Lower lobe of right lung (tissue), 2 donors: Measurements from ENCODE around the gene ACLY. TPM values are rescaled to one million over a fixed set of nuclear protein-coding genes. Genes with fewer than 3 reads are reported as not detected.

Experiments used
- ATAC-seq, 2 donors: fragments of 200-7000 bp; cut with Tn5 transposase; one replicate each; pipeline ENCODE4 v1.9.1; 2020 to 2022; ENCODE audit warnings: mild to moderate bottlenecking in 2 of 2, moderate library complexity in 2 of 2
- DNase-seq: peaks from one replicate; pipeline ENCODE4 v3.0.0-alpha.2; 2020
- H3K27ac ChIP-seq: fragments of 200-600 bp; one replicate; pipeline ENCODE4 v1.8.0; 2022
- H3K27me3 ChIP-seq: fragments of 200-600 bp; one replicate; pipeline ENCODE4 v1.8.0; 2022; ENCODE audit warnings: low read depth
- H3K36me3 ChIP-seq: fragments of 200-600 bp; one replicate; pipeline ENCODE4 v1.8.0; 2022; ENCODE audit warnings: mild to moderate bottlenecking
- H3K4me1 ChIP-seq: fragments of 200-600 bp; one replicate; pipeline ENCODE4 v1.8.0; 2022
- H3K4me3 ChIP-seq: fragments of 200-600 bp; one replicate; pipeline ENCODE4 v1.8.0; 2022; ENCODE audit warnings: mild to moderate bottlenecking
- H3K9me3 ChIP-seq: fragments of 200-600 bp; one replicate; pipeline ENCODE4 v1.8.0; 2022
- CTCF ChIP-seq: fragments of 200-600 bp; IDR thresholded peaks from one replicate; pipeline ENCODE4 v1.8.0; 2022; ENCODE audit warnings: antibody characterized with exemption, mild to moderate bottlenecking
- intact Hi-C: fragments of 100-400 bp; cut with DNase I; formaldehyde crosslinking; loops from one replicate; pipeline ENCODE4 v1.11.0; 2022
- total RNA-seq: library from RNA; stranded (reverse); fragmentation: NEBNext Ultra II Directional; extraction: Animal tissue kit (Norgen Biotek cat#: 25700); gene quantifications from one replicate; pipeline ENCODE4 v1.2.1, GENCODE V29; 2021
- donor health status: DM: no; HTN: yes; CAD: no; lungs with severe emphysema.

ACLY gene
- total RNA-seq, 1 donor from 2014 or later: 105 TPM

DNA sequence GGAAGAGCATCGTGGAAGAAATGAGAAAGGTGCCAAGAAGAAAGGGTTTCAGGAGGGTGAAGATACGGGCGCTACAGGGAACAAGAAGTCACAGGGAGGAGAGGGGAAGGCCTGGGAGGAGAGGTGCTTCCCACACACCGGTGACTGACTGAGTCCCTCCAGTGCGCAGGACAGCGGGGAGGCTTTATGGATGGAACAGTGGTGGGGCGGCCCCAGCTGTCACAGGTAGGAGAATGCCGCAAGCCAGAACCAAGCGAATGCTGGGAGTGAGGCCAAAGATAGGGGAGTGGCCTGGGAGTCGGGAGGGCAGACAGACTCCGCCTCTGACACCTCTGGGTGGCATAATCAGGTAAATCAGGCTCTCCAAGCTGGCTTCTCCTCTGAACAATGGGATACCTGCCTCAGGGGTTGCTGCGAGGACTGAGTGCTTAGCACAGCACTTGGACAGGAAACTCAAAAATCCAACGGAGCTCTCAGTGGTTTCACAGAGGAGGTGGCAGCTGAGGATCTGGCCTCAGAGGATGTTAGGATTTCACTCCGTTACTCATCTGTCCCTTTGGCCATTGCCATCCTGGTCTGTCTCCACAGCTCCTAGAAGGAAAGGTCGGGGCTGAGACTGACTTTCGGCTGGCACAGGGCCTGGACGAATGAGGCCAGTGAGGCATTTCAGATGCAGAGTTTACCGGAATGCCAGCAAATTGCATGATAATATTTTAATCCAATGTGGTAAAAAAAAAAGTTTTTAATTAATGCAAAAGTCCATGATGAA lies 47.1 kb upstream of the ACLY start:
- no peaks in the 10 kb centered on the region for H3K27me3 ChIP-seq
- ATAC-seq (peak; percentile 81 to 87), DNase-seq (peak; percentile 82)
- peak overlapping the region; percentile 70 for H3K4me3 ChIP-seq
- TF ChIP-seq CTCF: no peak
- peak overlapping the region; percentile 86 for H3K27ac ChIP-seq
- intact Hi-C loops: loop anchor here (10.0 kb wide), 1 partner anchor 149 kb away; the partner anchor contains the start of gene DHX58
- H3K9me3 ChIP-seq: no peaks in the 10 kb centered on the region
- H3K4me1 ChIP-seq: peaks cover 40% of the 10 kb centered on the region
- peaks cover 14% of the 10 kb centered on the region for H3K36me3 ChIP-seq

- DNase-seq (peak; percentile 75), ATAC-seq (peak in 1 of 2 donors; percentile 4)
These were observed 44.1 kb upstream of the ACLY start for GRCh38 chr17:41962768-41963434.

DNA sequence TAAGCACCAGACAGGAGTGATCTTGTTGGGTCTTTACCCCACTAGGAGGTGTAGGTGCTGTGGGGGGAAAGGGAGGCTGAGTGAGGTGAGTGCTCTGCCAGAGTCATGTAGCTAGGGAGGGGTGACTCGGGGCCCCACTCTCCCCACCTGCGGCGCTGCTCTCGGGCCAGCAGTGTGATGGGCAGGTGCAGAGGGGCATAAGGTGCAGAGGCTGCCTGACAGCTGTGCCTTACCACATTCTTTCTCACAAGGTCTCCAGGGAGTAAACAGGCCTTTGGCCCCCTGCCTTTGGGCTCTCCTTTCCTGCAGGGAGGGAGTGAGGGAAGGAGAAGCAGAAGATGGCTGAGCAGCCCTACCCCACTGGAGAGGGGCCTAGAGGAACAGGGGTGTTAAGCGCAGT lies 43.4 kb upstream of the ACLY start:
- H3K4me3 ChIP-seq: no peak overlapping the region
- no peak for DNase-seq
- no peaks in the 10 kb centered on the region for H3K27me3 ChIP-seq
- peaks cover 17% of the 10 kb centered on the region for H3K4me1 ChIP-seq
- ATAC-seq: no peak
- intact Hi-C loops: loop anchor here (10.0 kb wide), 1 partner anchor 153 kb away; the partner anchor contains the start of gene DHX58
- TF ChIP-seq CTCF: no peak
- no peak overlapping the region for H3K27ac ChIP-seq
- H3K36me3 ChIP-seq: no peaks in the 10 kb centered on the region
- H3K9me3 ChIP-seq: no peaks in the 10 kb centered on the region

More at GRCh38 chr17:41962768-41963434, 44.1 kb upstream of the ACLY start:
- Histone ChIP-seq H3K36me3 (no peaks in the 10 kb centered on the region), H3K4me1 (peaks cover 24% of the 10 kb centered on the region), H3K27ac (no peak overlapping the region), H3K9me3 (no peaks in the 10 kb centered on the region), H3K27me3 (no peaks in the 10 kb centered on the region), H3K4me3 (no peak overlapping the region)
- intact Hi-C loops: loop anchor here (10.0 kb wide), 1 partner anchor 152 kb away; the partner anchor contains the start of gene DHX58
- peak; percentile 86 for TF ChIP-seq CTCF

GRCh38 chr17:41959336-41960095 lies 40.8 kb upstream of the ACLY start:
- no peak overlapping the region for H3K27ac ChIP-seq
- H3K27me3 ChIP-seq: no peaks in the 10 kb centered on the region
- TF ChIP-seq CTCF: peak; percentile 24
- H3K4me1 ChIP-seq: peaks cover 5% of the 10 kb centered on the region
- H3K9me3 ChIP-seq: no peaks in the 10 kb centered on the region
- peak; percentile 58 to 71 for ATAC-seq
- no peak for DNase-seq
- H3K4me3 ChIP-seq: no peak overlapping the region
- intact Hi-C loops: loop anchor here (10.0 kb wide), 1 partner anchor 155 kb away; the partner anchor contains the start of gene DHX58
- H3K36me3 ChIP-seq: no peaks in the 10 kb centered on the region

DNA sequence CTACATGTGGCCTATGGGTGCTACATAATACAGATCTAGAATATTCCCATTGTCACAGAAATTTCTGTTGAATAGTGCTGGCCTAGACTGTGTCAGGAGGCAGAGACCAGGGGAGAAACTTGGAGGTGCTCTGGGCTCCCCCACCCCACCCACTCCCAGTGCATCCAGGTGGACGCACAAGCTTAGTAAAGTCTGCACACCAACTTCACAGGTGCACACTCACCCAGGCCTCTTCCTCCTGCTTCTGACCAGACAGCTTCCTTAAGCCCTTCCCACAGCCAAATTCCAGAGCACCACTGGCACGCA lies 40.2 kb upstream of the ACLY start:
- DNase-seq (no peak), ATAC-seq (no peak)
- TF ChIP-seq CTCF: no peak
- Histone ChIP-seq H3K4me3 (no peak overlapping the region), H3K36me3 (no peaks in the 10 kb centered on the region), H3K9me3 (no peaks in the 10 kb centered on the region), H3K27ac (no peak overlapping the region), H3K4me1 (peaks cover 5% of the 10 kb centered on the region), H3K27me3 (no peaks in the 10 kb centered on the region)
- intact Hi-C loops: no loop called here
